DND-41 (cell line): Measurements from ENCODE around the gene HRAS.

Experiments used
- ATAC-seq: fragments of 200-7000 bp; cut with Tn5 transposase; 3 replicates; pipeline ENCODE4 v1.9.1; 2021; ENCODE audit warnings: low read depth; ENCODE audit not compliant: insufficient read depth
- DNase-seq: peaks from one replicate; pipeline ENCODE4 v3.0.0-alpha.2; 2020
- H2AFZ ChIP-seq: 2 replicates; pipeline ENCODE4 v1.6.0; 2012; ENCODE audit warnings: low read depth, low read length
- H3K27ac ChIP-seq: 2 replicates; pipeline ENCODE4 v1.5.1; 2012; ENCODE audit warnings: low read length, inconsistent platforms
- H3K27me3 ChIP-seq: fragments of 200-600 bp; sonication (generic); 2 replicates; pipeline ENCODE4 v1.6.0; 2012; ENCODE audit warnings: low read length, mild to moderate bottlenecking, inconsistent platforms; ENCODE audit not compliant: insufficient read depth, poor library complexity
- H3K36me3 ChIP-seq: 2 replicates; pipeline ENCODE4 v1.5.1; 2012; ENCODE audit warnings: low read length, inconsistent platforms; ENCODE audit not compliant: insufficient read depth
- H3K4me1 ChIP-seq: 2 replicates; pipeline ENCODE4 v1.5.1; 2012; ENCODE audit warnings: mild to moderate bottlenecking, low read length; ENCODE audit not compliant: insufficient read depth
- H3K4me2 ChIP-seq: 2 replicates; pipeline ENCODE4 v1.6.0; 2012; ENCODE audit warnings: mild to moderate bottlenecking, moderate library complexity, low read length, inconsistent platforms; ENCODE audit not compliant: insufficient read depth
- H3K4me3 ChIP-seq, 2 experiments: fragments of 200-600 bp in 1 of 2; shearing (Covaris generic) in 1 of 2; 2 replicates each; pipeline ENCODE4 v1.5.1; 2012 to 2016; ENCODE audit warnings: inconsistent platforms in 2 of 2, low read length in 2 of 2, mild to moderate bottlenecking in 2 of 2, low read depth in 1 of 2, moderate library complexity in 1 of 2
- H3K79me2 ChIP-seq: 2 replicates; pipeline ENCODE4 v1.6.0; 2012; ENCODE audit warnings: low read length, inconsistent platforms; ENCODE audit not compliant: insufficient read depth
- H3K9ac ChIP-seq: 2 replicates; pipeline ENCODE4 v1.6.0; 2012; ENCODE audit warnings: low read depth, mild to moderate bottlenecking, inconsistent platforms, low read length, moderate library complexity
- H3K9me3 ChIP-seq: 2 replicates; pipeline ENCODE4 v1.5.1; 2012; ENCODE audit warnings: low read length, moderate library complexity, mild to moderate bottlenecking, inconsistent platforms; ENCODE audit not compliant: insufficient read depth, severe bottlenecking
- H4K20me1 ChIP-seq: 2 replicates; pipeline ENCODE4 v1.6.0; 2012; ENCODE audit warnings: low read length; ENCODE audit not compliant: insufficient read depth
- EZH2 ChIP-seq: IDR thresholded peaks from 3 replicates; pipeline ENCODE4 v1.6.1; 2012; ENCODE audit warnings: borderline replicate concordance, low read depth, mild to moderate bottlenecking, moderate library complexity, low read length, inconsistent platforms; ENCODE audit not compliant: severe bottlenecking
- TF ChIP-seq, protein P1 (sequence below): IDR thresholded peaks from 2 replicates; pipeline ENCODE4 v1.5.1; 2012; ENCODE audit warnings: borderline replicate concordance, low read length, moderate library complexity, mild to moderate bottlenecking; ENCODE audit not compliant: poor library complexity, severe bottlenecking; ENCODE audit errors: extremely low read depth

Gene HRAS

DNA sequence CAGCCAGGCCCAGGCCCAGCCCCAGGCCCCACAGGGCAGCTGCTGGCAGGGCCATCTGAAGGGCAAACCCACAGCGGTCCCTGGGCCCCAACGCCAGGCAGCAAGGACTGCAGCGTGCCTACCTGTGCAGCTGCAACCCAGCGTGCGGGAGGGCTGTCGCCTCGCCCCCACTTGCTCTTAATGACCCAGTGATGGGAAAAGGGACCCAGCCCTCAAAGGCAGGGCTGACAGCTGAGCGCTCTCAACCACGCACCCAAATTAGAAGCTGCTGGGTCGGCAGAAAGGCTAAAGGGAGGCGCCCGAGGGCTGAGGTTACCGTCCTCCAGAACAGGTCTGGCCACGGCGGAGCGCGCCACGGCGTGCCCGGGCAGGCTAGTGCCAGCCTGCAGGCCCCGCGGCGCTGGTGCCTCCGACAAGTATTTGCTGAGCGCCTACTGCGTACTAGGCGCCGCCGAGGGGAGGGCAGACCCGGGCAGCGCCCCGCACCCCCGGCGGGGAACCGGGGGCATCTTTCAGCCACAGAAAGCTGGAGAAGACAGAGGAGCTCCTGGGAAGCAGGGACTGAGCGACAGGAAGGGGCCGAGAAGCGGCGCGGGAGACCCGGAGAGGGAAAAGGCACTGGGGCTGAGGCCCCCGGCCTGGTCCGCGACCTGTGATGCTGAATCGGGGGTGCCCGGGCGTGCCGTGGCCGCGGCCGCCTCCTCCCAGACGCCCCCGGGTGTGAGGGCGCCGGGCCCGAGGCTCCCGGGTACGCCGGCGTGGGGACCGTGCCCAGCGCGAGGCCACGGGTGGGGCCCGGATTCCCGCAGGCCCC is 773 bp downstream of the HRAS start:
- Histone ChIP-seq H3K4me1 (peaks cover 41% of the 10 kb centered on the region), H3K27me3 (no peaks in the 10 kb centered on the region), H3K79me2 (peaks cover 18% of the 10 kb centered on the region), H3K4me3 (peak overlapping the region; percentile 96 to 98), H3K9ac (peak overlapping the region; percentile 88), H3K36me3 (peaks cover 35% of the 10 kb centered on the region), H3K27ac (peak overlapping the region; percentile 70), H4K20me1 (peaks cover 36% of the 10 kb centered on the region), H3K9me3 (no peaks in the 10 kb centered on the region), H2AFZ (peak overlapping the region; percentile 60), H3K4me2 (peak overlapping the region; percentile 98)
- TF ChIP-seq, protein P1, sequence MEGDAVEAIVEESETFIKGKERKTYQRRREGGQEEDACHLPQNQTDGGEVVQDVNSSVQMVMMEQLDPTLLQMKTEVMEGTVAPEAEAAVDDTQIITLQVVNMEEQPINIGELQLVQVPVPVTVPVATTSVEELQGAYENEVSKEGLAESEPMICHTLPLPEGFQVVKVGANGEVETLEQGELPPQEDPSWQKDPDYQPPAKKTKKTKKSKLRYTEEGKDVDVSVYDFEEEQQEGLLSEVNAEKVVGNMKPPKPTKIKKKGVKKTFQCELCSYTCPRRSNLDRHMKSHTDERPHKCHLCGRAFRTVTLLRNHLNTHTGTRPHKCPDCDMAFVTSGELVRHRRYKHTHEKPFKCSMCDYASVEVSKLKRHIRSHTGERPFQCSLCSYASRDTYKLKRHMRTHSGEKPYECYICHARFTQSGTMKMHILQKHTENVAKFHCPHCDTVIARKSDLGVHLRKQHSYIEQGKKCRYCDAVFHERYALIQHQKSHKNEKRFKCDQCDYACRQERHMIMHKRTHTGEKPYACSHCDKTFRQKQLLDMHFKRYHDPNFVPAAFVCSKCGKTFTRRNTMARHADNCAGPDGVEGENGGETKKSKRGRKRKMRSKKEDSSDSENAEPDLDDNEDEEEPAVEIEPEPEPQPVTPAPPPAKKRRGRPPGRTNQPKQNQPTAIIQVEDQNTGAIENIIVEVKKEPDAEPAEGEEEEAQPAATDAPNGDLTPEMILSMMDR = no peak
- TF ChIP-seq EZH2 = no peak
- ATAC-seq (peak; percentile 18; the same call in 1 of the 3 replicates), DNase-seq (peak; percentile 48)

DNA sequence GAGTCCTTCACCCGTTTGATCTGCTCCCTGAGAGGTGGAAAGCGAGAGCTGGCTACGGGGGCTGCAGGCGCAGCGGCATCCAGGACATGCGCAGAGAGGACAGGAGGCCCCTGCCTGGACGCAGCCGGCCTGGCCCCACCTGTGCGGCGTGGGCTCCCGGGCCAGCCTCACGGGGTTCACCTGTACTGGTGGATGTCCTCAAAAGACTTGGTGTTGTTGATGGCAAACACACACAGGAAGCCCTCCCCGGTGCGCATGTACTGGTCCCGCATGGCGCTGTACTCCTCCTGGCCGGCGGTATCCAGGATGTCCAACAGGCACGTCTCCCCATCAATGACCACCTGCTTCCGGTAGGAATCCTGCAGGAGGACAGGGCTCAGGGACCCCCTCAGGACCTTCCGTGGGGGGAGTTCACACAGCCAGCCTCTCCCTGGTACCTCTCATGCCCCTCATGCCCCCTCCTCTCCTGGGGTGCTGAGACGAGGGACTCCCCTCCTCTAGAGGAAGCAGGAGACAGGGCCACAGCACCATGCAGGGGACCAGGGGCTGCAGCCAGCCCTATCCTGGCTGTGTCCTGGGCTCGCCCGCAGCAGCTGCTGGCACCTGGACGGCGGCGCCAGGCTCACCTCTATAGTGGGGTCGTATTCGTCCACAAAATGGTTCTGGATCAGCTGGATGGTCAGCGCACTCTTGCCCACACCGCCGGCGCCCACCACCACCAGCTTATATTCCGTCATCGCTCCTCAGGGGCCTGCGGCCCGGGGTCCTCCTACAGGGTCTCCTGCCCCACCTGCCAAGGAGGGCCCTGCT is 1.6 kb downstream of the HRAS start:
- H3K4me2 ChIP-seq = peak overlapping the region; percentile 98
- H3K79me2 ChIP-seq = peaks cover 18% of the 10 kb centered on the region
- H3K27me3 ChIP-seq = no peaks in the 10 kb centered on the region
- peaks cover 36% of the 10 kb centered on the region for H4K20me1 ChIP-seq
- peaks cover 35% of the 10 kb centered on the region for H3K36me3 ChIP-seq
- TF ChIP-seq, protein P1 = no peak
- no peak for TF ChIP-seq EZH2
- H3K4me3 ChIP-seq = peak overlapping the region; percentile 96 to 98; a peak in 3 of 4 replicates
- no peak overlapping the region for H3K27ac ChIP-seq
- peaks cover 41% of the 10 kb centered on the region for H3K4me1 ChIP-seq
- H3K9ac ChIP-seq = peak overlapping the region; percentile 88
- DNase-seq (no peak), ATAC-seq (no peak)
- no peaks in the 10 kb centered on the region for H3K9me3 ChIP-seq
- H2AFZ ChIP-seq = no peak overlapping the region

DNA sequence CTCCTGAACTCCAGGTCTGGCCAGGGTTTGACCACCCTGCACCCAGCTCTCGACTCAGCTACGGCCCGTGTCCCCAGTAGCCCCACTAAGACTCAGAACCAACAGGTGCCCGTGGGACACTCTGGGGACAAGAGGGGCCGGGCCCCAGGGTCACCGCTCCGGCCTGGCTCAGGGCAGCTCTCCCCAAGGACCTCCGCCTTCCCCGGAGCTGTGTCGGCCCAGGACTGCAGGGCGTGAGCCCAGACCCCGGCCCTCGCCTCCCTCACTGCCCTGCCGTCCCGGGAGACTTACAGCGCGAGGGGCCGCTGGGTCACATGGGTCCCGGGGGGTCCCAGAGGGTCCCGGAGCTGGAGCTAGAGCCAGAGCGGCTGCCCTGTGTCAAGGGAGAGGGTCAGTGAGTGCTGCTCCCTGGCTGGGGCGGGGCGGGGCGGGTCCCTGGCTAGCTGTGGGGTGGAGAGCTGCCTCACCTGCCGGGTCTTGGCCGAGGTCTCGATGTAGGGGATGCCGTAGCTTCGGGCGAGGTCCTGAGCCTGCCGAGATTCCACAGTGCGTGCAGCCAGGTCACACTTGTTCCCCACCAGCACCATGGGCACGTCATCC is 2.3 kb downstream of the HRAS start:
- H3K4me1 ChIP-seq = peaks cover 41% of the 10 kb centered on the region
- no peak for DNase-seq
- no peak overlapping the region for H2AFZ ChIP-seq
- peaks cover 18% of the 10 kb centered on the region for H3K79me2 ChIP-seq
- H4K20me1 ChIP-seq = peaks cover 36% of the 10 kb centered on the region
- H3K9ac ChIP-seq = no peak overlapping the region; the same call in 1 of the 2 replicates
- no peak for ATAC-seq
- no peak for TF ChIP-seq EZH2
- TF ChIP-seq, protein P1 = no peak
- H3K36me3 ChIP-seq = peaks cover 35% of the 10 kb centered on the region
- no peak overlapping the region; a peak in 1 of 4 replicates for H3K4me3 ChIP-seq
- H3K27ac ChIP-seq = no peak overlapping the region
- H3K4me2 ChIP-seq = peak overlapping the region; percentile 98
- H3K27me3 ChIP-seq = no peaks in the 10 kb centered on the region
- H3K9me3 ChIP-seq = no peaks in the 10 kb centered on the region
